ENCODE results near the gene HIF3A. TPM values are rescaled to one million over a fixed set of nuclear protein-coding genes. Genes with fewer than 3 reads are reported as not detected.
"Not testable (repeated sequence)": the region's sequence is repeated elsewhere in the genome, so short reads cannot be mapped to it uniquely, and the experiment has no call there.

Gene HIF3A
- polyA plus RNA-seq, 1 donor, result 165 TPM

GRCh38 chr19:46303691-46304397, 7.0 kb downstream of the HIF3A start:
- Histone ChIP-seq H3K36me3 (ENCODE audit: control insufficient read depth, insufficient read depth, low read length) (peaks cover 42% of the 10 kb centered on the region), H3K27me3 (ENCODE audit: control insufficient read depth, insufficient read depth, low read length) (no peaks in the 10 kb centered on the region), H3K4me1 (ENCODE audit: control insufficient read depth, insufficient read depth, low read length) (peaks cover 56% of the 10 kb centered on the region), H3K27ac (ENCODE audit: low read length) (peak overlapping the region; percentile 98), H3K9me3 (ENCODE audit: control insufficient read depth, low read depth, low read length) (peaks cover 7% of the 10 kb centered on the region), H3K4me3 (ENCODE audit: low read length) (peak overlapping the region; percentile 51)
- no CpG with 5 or more reads among the region's 56 CpGs for WGBS (ENCODE audit: insufficient coverage, low lambda C conversion rate)
- peak; percentile 95 to 97 for DNase-seq

- WGBS (ENCODE audit: insufficient coverage, low lambda C conversion rate), result no CpG with 5 or more reads among the region's 3 CpGs
- Histone ChIP-seq H3K4me3 (ENCODE audit: low read length) (no peak overlapping the region), H3K27me3 (ENCODE audit: control insufficient read depth, insufficient read depth, low read length) (no peaks in the 10 kb centered on the region), H3K4me1 (ENCODE audit: control insufficient read depth, insufficient read depth, low read length) (peaks cover 33% of the 10 kb centered on the region), H3K27ac (ENCODE audit: low read length) (no peak overlapping the region), H3K36me3 (ENCODE audit: control insufficient read depth, insufficient read depth, low read length) (peaks cover 68% of the 10 kb centered on the region), H3K9me3 (ENCODE audit: control insufficient read depth, low read depth, low read length) (peaks cover 7% of the 10 kb centered on the region)
- DNase-seq, result no peak
These were observed 9.7 kb downstream of the HIF3A start for GRCh38 chr19:46306501-46306900.

GRCh38 chr19:46308510-46308909, 11.7 kb downstream of the HIF3A start:
- Histone ChIP-seq H3K36me3 (ENCODE audit: control insufficient read depth, insufficient read depth, low read length) (peaks cover 86% of the 10 kb centered on the region), H3K4me3 (ENCODE audit: low read length) (no peak overlapping the region), H3K4me1 (ENCODE audit: control insufficient read depth, insufficient read depth, low read length) (peaks cover 16% of the 10 kb centered on the region), H3K27me3 (ENCODE audit: control insufficient read depth, insufficient read depth, low read length) (no peaks in the 10 kb centered on the region), H3K9me3 (ENCODE audit: control insufficient read depth, low read depth, low read length) (peaks cover 7% of the 10 kb centered on the region), H3K27ac (ENCODE audit: low read length) (no peak overlapping the region)
- no peak for DNase-seq
- WGBS (ENCODE audit: insufficient coverage, low lambda C conversion rate), result no CpG with 5 or more reads among the region's 15 CpGs

- no peak for DNase-seq
- peaks cover 89% of the 10 kb centered on the region for H3K36me3 ChIP-seq (ENCODE audit: control insufficient read depth, insufficient read depth, low read length)
- no peaks in the 10 kb centered on the region for H3K27me3 ChIP-seq (ENCODE audit: control insufficient read depth, insufficient read depth, low read length)
- no peak overlapping the region for H3K4me3 ChIP-seq (ENCODE audit: low read length)
- H3K4me1 ChIP-seq (ENCODE audit: control insufficient read depth, insufficient read depth, low read length), result peaks cover 13% of the 10 kb centered on the region
- no peak overlapping the region for H3K27ac ChIP-seq (ENCODE audit: low read length)
- WGBS (ENCODE audit: insufficient coverage, low lambda C conversion rate), result 100% methylated on average over 1 of the region's 10 CpGs
- peaks cover 1% of the 10 kb centered on the region for H3K9me3 ChIP-seq (ENCODE audit: control insufficient read depth, low read depth, low read length)
These were observed 12.2 kb downstream of the HIF3A start for GRCh38 chr19:46309056-46309455.

GRCh38 chr19:46311444-46311843, 14.6 kb downstream of the HIF3A start:
- WGBS (ENCODE audit: insufficient coverage, low lambda C conversion rate), result 80% methylated on average over 1 of the region's 5 CpGs
- Histone ChIP-seq H3K4me3 (ENCODE audit: low read length) (no peak overlapping the region), H3K27me3 (ENCODE audit: control insufficient read depth, insufficient read depth, low read length) (no peaks in the 10 kb centered on the region), H3K4me1 (ENCODE audit: control insufficient read depth, insufficient read depth, low read length) (no peaks in the 10 kb centered on the region), H3K9me3 (ENCODE audit: control insufficient read depth, low read depth, low read length) (no peaks in the 10 kb centered on the region), H3K27ac (ENCODE audit: low read length) (no peak overlapping the region), H3K36me3 (ENCODE audit: control insufficient read depth, insufficient read depth, low read length) (peaks cover 71% of the 10 kb centered on the region)
- DNase-seq, result no peak

GRCh38 chr19:46313540-46314469, 17.0 kb downstream of the HIF3A start:
- not testable (repeated sequence) for H3K27ac ChIP-seq (ENCODE audit: low read length); DNase-seq; H3K27me3 ChIP-seq (ENCODE audit: control insufficient read depth, insufficient read depth, low read length); H3K4me1 ChIP-seq (ENCODE audit: control insufficient read depth, insufficient read depth, low read length); H3K4me3 ChIP-seq (ENCODE audit: low read length); H3K9me3 ChIP-seq (ENCODE audit: control insufficient read depth, low read depth, low read length)
- H3K36me3 ChIP-seq (ENCODE audit: control insufficient read depth, insufficient read depth, low read length), result peaks cover 65% of the 10 kb centered on the region
- WGBS (ENCODE audit: insufficient coverage, low lambda C conversion rate), result no CpG with 5 or more reads among the region's 14 CpGs

GRCh38 chr19:46317339-46317738, 20.5 kb downstream of the HIF3A start:
- no peak for DNase-seq
- Histone ChIP-seq H3K27ac (ENCODE audit: low read length) (no peak overlapping the region), H3K4me3 (ENCODE audit: low read length) (no peak overlapping the region), H3K9me3 (ENCODE audit: control insufficient read depth, low read depth, low read length) (no peaks in the 10 kb centered on the region), H3K36me3 (ENCODE audit: control insufficient read depth, insufficient read depth, low read length) (peaks cover 64% of the 10 kb centered on the region), H3K27me3 (ENCODE audit: control insufficient read depth, insufficient read depth, low read length) (no peaks in the 10 kb centered on the region), H3K4me1 (ENCODE audit: control insufficient read depth, insufficient read depth, low read length) (no peaks in the 10 kb centered on the region)
- WGBS (ENCODE audit: insufficient coverage, low lambda C conversion rate), result 100% methylated on average over 1 of the region's 2 CpGs

- Histone ChIP-seq H3K27ac (ENCODE audit: low read length) (no peak overlapping the region), H3K4me1 (ENCODE audit: control insufficient read depth, insufficient read depth, low read length) (no peaks in the 10 kb centered on the region), H3K27me3 (ENCODE audit: control insufficient read depth, insufficient read depth, low read length) (no peaks in the 10 kb centered on the region), H3K4me3 (ENCODE audit: low read length) (no peak overlapping the region), H3K9me3 (ENCODE audit: control insufficient read depth, low read depth, low read length) (no peaks in the 10 kb centered on the region), H3K36me3 (ENCODE audit: control insufficient read depth, insufficient read depth, low read length) (peaks cover 74% of the 10 kb centered on the region)
- no peak for DNase-seq
- 100% methylated on average over 2 of the region's 6 CpGs for WGBS (ENCODE audit: insufficient coverage, low lambda C conversion rate)
These were observed 22.8 kb downstream of the HIF3A start for GRCh38 chr19:46319613-46320012.

- H3K36me3 ChIP-seq (ENCODE audit: control insufficient read depth, insufficient read depth, low read length), result peaks cover 80% of the 10 kb centered on the region
- no peak for DNase-seq
- H3K27me3 ChIP-seq (ENCODE audit: control insufficient read depth, insufficient read depth, low read length), result no peaks in the 10 kb centered on the region
- H3K27ac ChIP-seq (ENCODE audit: low read length), result no peak overlapping the region
- H3K9me3 ChIP-seq (ENCODE audit: control insufficient read depth, low read depth, low read length), result peaks cover 3% of the 10 kb centered on the region
- 100% methylated on average over 1 of the region's 5 CpGs for WGBS (ENCODE audit: insufficient coverage, low lambda C conversion rate)
- H3K4me3 ChIP-seq (ENCODE audit: low read length), result no peak overlapping the region
- no peaks in the 10 kb centered on the region for H3K4me1 ChIP-seq (ENCODE audit: control insufficient read depth, insufficient read depth, low read length)
These were observed 23.7 kb downstream of the HIF3A start for GRCh38 chr19:46320559-46320958.

- DNase-seq, result no peak
- H3K4me3 ChIP-seq (ENCODE audit: low read length), result no peak overlapping the region
- peaks cover 5% of the 10 kb centered on the region for H3K9me3 ChIP-seq (ENCODE audit: control insufficient read depth, low read depth, low read length)
These were observed 24.8 kb downstream of the HIF3A start for GRCh38 chr19:46321653-46322052.

More at GRCh38 chr19:46321653-46322052, 24.8 kb downstream of the HIF3A start:
- no CpG with 5 or more reads among the region's 12 CpGs for WGBS (ENCODE audit: insufficient coverage, low lambda C conversion rate)
- Histone ChIP-seq H3K36me3 (ENCODE audit: control insufficient read depth, insufficient read depth, low read length) (peaks cover 86% of the 10 kb centered on the region), H3K27me3 (ENCODE audit: control insufficient read depth, insufficient read depth, low read length) (no peaks in the 10 kb centered on the region), H3K27ac (ENCODE audit: low read length) (no peak overlapping the region), H3K4me1 (ENCODE audit: control insufficient read depth, insufficient read depth, low read length) (no peaks in the 10 kb centered on the region)

All from large intestine (tissue), 3 donors.